Right atrium auricular region (tissue), 2 donors: ENCODE results near the gene ZBED5. TPM values are rescaled to one million over a fixed set of nuclear protein-coding genes. Genes with fewer than 3 reads are reported as not detected.

Experiments
- DNase-seq: peaks from one replicate; pipeline ENCODE4 v3.0.0-alpha.2; 2019; ENCODE audit warnings: low spot score
- H3K27ac ChIP-seq, 2 donors: fragments of 200-600 bp; sonication (generic); 1 replicate in 1 of 2; 2 replicates in 1 of 2; pipeline ENCODE4 v1.5.1; 2016 to 2019
- H3K27me3 ChIP-seq, 2 donors: fragments of 200-600 bp; sonication (generic); one replicate each; pipeline versions ENCODE4 v1.5.1 to v1.6.0; 2017 to 2019
- H3K36me3 ChIP-seq: fragments of 200-600 bp; sonication (generic); one replicate; pipeline ENCODE4 v1.5.1; 2016
- H3K4me1 ChIP-seq, 2 donors: fragments of 200-600 bp; sonication (generic); one replicate each; pipeline versions ENCODE4 v1.5.1 to v1.6.0; 2017 to 2019
- H3K4me3 ChIP-seq, 2 donors: fragments of 200-600 bp; sonication (generic); 1 replicate in 1 of 2; 2 replicates in 1 of 2; pipeline ENCODE4 v1.5.1; 2017 to 2019; ENCODE audit warnings: mild to moderate bottlenecking in 1 of 2, moderate library complexity in 1 of 2
- H3K9me3 ChIP-seq, 2 donors: fragments of 200-600 bp; sonication (generic); one replicate each; pipeline ENCODE4 v1.5.1; 2019
- total RNA-seq, 2 donors: library from RNA; depleted of rRNA; stranded (reverse); fragments of >200 nt; gene quantifications; one replicate each; pipeline ENCODE4 v1.1.0, GENCODE V29; 2016
- TF ChIP-seq, protein P1 (sequence below), 2 donors: fragments of 200-600 bp; sonication (generic); IDR thresholded peaks; one replicate each; pipeline ENCODE4 v1.5.1; 2019; ENCODE audit warnings: antibody characterized with exemption in 2 of 2

ZBED5 gene
- total RNA-seq, 2 donors from 2014 or later: 22.4 to 28.3 TPM

DNA sequence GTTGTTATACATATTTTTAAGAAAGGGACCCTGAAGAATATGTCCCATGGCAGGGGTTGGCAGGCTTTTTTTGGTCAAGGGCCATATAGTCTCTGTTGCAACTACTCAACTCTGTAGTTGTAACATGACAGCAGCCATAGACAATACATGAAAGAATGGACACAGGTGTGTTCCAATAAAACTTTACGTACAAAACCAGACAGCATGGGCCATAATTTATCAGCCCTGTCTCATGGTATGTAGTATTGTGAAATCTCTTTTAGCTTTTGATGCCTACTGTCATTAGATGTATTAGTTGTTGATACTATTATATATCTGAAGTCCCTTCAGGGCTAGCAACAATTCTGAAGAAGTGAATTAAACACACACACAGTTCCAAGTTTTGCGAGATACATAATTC is 2.6 kb downstream of the ZBED5 start:
- TF ChIP-seq, protein P1, sequence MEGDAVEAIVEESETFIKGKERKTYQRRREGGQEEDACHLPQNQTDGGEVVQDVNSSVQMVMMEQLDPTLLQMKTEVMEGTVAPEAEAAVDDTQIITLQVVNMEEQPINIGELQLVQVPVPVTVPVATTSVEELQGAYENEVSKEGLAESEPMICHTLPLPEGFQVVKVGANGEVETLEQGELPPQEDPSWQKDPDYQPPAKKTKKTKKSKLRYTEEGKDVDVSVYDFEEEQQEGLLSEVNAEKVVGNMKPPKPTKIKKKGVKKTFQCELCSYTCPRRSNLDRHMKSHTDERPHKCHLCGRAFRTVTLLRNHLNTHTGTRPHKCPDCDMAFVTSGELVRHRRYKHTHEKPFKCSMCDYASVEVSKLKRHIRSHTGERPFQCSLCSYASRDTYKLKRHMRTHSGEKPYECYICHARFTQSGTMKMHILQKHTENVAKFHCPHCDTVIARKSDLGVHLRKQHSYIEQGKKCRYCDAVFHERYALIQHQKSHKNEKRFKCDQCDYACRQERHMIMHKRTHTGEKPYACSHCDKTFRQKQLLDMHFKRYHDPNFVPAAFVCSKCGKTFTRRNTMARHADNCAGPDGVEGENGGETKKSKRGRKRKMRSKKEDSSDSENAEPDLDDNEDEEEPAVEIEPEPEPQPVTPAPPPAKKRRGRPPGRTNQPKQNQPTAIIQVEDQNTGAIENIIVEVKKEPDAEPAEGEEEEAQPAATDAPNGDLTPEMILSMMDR (IDR thresholded peaks at IDR 0.05): no peak
- Histone ChIP-seq H3K4me3 (no peak overlapping the region), H3K27ac (no peak overlapping the region), H3K9me3 (no peaks in the 10 kb centered on the region), H3K4me1 (peaks cover 0 to 24% of the 10 kb centered on the region in 2 donors), H3K27me3 (no peaks in the 10 kb centered on the region), H3K36me3 (peaks cover 55% of the 10 kb centered on the region)
- no peak for DNase-seq

DNA sequence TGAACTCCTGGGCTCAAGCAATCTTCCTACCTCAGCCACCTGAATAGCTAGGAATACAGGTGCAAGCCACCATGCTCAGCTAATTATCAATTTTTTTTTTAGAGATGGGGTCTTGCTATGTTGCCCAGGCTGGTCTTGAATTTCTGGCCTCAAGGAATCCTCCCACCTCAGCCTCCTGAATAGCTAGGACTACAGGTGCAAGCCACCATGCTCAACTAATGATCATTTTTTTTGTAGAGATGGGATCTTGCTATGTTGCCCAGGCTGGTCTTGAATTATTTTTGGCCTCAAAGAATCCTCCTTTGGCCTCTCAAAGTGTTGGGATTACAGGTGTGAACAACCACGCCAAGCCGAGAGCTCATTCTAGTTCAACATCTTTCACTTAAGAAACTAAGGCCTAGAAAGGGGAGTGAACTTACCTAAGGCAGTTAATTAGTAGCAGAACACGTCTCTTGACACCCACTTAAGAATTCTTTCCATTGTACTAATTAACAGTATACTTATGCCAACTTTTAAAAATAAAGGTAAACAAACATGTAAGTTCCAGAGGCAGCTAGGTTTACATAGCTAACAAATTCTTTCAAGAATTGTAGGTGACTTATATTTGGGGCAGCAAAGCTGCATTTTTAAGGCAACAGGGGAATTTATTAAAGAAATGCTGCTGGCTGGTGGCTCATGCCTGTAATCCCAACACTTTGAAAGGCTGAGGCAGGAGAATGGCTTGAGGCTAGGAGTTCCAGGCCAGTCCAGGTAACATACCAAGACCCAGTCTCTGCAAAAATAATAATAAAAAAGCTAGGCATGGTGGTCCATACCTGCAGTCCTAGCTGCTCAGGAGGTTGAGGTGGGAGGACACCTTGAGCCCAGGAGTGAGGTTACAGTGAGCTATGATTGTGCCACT is 9.6 kb downstream of the ZBED5 start:
- Histone ChIP-seq H3K27me3 (no peaks in the 10 kb centered on the region), H3K27ac (peak overlapping the region in 1 of 2 donors; percentile 29)
- no peak for DNase-seq

DNA sequence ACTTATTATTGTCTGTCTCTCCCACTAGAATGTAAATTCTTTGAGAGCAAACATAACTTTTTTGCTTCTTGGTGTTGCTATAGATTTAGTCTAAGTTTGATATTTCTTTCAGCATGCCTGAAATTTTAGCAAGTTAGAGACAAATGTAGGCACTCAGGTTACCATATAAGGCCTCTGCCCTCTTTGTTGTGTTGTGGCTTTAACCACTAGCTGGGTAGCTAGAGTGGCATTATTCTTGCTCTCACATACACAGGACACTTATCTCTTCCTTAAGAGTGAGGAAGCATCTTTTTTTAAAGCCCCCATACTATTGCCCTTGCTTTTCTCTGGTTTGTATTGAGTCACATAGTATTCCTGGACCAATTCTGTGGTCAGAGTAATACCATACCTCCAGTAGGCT is 11.2 kb downstream of the ZBED5 start:
- Histone ChIP-seq H3K4me3 (no peak overlapping the region), H3K27me3 (no peaks in the 10 kb centered on the region), H3K27ac (no peak overlapping the region), H3K4me1 (peaks cover 0 to 13% of the 10 kb centered on the region in 2 donors), H3K36me3 (peaks cover 11% of the 10 kb centered on the region), H3K9me3 (no peaks in the 10 kb centered on the region)
- TF ChIP-seq, protein P1 (IDR thresholded peaks at IDR 0.05): no peak
- DNase-seq: no peak

More for the DNA sequence above, 9.6 kb downstream of the ZBED5 start:
- H3K36me3 ChIP-seq: peaks cover 27% of the 10 kb centered on the region
- TF ChIP-seq, protein P1 (IDR thresholded peaks at IDR 0.05): no peak
- H3K4me3 ChIP-seq: no peak overlapping the region
- no peaks in the 10 kb centered on the region for H3K9me3 ChIP-seq
- H3K4me1 ChIP-seq: peaks cover 0 to 13% of the 10 kb centered on the region in 2 donors

GRCh38 chr11:10845589-10845988 is 12.3 kb downstream of the ZBED5 start:
- H3K9me3 ChIP-seq: no peaks in the 10 kb centered on the region
- H3K27ac ChIP-seq: peak overlapping the region; percentile 3 to 30
- H3K27me3 ChIP-seq: no peaks in the 10 kb centered on the region
- H3K4me3 ChIP-seq: no peak overlapping the region
- DNase-seq: no peak
- TF ChIP-seq, protein P1 (IDR thresholded peaks at IDR 0.05): no peak
- H3K4me1 ChIP-seq: peaks cover 0 to 13% of the 10 kb centered on the region in 2 donors
- H3K36me3 ChIP-seq: peaks cover under 1% of the 10 kb centered on the region

- no peak for DNase-seq
Observed at GRCh38 chr11:10844796-10845195, 13.1 kb downstream of the ZBED5 start.

More at GRCh38 chr11:10844796-10845195, 13.1 kb downstream of the ZBED5 start:
- TF ChIP-seq, protein P1 (IDR thresholded peaks at IDR 0.05): no peak
- H3K4me1 ChIP-seq: peaks cover 0 to 13% of the 10 kb centered on the region in 2 donors
- no peaks in the 10 kb centered on the region for H3K9me3 ChIP-seq
- H3K4me3 ChIP-seq: no peak overlapping the region
- peak overlapping the region in 1 of 2 donors; percentile 30 for H3K27ac ChIP-seq
- H3K36me3 ChIP-seq: no peaks in the 10 kb centered on the region
- no peaks in the 10 kb centered on the region for H3K27me3 ChIP-seq
